NB4 (cell line): Measurements from ENCODE around the gene MBOAT2.

Experiments used
- POLR2A ChIP-seq: IDR thresholded peaks from 2 replicates; pipeline ENCODE4 v1.6.1; 2011; ENCODE audit warnings: mild to moderate bottlenecking; ENCODE audit not compliant: insufficient read length; ENCODE audit errors: extremely low read depth
- TF ChIP-seq, protein P1 (sequence below): IDR thresholded peaks from one replicate; pipeline ENCODE4 v1.5.1; 2012; ENCODE audit warnings: low read depth, low read length

DNA sequence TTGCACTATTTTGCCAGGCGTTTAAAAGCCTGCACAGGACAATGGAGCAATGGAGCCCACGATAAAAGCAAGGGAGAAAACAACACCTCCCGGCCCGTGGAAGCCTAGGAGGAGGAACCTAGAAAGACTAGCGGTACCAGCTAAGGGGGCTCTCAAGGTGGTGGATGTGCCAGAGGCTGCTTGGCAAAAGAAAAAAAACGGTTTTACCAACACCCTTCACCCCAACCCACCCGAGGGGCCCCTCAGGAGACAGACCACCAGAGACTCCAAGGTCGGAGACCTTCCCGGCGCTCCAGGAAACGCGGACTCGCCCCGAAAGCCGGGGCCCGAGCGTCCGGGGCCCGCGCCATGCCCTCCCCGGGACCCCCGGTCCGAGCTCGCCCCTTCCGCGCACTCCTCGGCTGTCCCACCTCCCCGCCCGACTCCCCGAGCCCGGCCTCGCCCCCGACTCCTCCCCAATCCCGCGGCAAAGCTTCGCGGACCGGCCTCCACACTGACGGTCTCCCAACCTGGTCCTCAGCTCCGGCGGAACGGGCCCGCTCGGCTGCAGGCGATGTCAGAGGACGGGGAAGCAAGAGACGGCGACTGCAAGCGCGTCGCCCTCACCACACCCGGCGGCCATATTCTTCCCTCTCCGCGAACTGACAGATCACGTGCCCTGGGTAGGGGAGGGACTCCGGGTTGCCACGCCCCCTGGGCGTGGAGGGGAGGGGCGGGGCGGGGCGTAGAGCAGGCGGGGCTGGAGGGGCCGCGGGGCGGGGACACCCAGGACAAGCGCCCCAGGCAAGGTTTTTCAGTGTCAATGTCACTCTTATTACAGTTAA lies 166.3 kb downstream of the MBOAT2 start, which contains the start of gene KIDINS220:
- TF ChIP-seq, protein P1, sequence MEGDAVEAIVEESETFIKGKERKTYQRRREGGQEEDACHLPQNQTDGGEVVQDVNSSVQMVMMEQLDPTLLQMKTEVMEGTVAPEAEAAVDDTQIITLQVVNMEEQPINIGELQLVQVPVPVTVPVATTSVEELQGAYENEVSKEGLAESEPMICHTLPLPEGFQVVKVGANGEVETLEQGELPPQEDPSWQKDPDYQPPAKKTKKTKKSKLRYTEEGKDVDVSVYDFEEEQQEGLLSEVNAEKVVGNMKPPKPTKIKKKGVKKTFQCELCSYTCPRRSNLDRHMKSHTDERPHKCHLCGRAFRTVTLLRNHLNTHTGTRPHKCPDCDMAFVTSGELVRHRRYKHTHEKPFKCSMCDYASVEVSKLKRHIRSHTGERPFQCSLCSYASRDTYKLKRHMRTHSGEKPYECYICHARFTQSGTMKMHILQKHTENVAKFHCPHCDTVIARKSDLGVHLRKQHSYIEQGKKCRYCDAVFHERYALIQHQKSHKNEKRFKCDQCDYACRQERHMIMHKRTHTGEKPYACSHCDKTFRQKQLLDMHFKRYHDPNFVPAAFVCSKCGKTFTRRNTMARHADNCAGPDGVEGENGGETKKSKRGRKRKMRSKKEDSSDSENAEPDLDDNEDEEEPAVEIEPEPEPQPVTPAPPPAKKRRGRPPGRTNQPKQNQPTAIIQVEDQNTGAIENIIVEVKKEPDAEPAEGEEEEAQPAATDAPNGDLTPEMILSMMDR: no peak
- TF ChIP-seq POLR2A: peak; percentile 78
